ENCODE data around the gene PIGS.

GRCh38 chr17:28545787-28546415 is 25.4 kb downstream of the PIGS start:
- TF ChIP-seq CTCF (IDR thresholded peaks at IDR 0.05) (no peak), POLR2A (IDR thresholded peaks at IDR 0.05) (no peak)
